Fibroblast of the aortic adventitia (primary cell): ENCODE measurements around the gene CYSTM1. TPM values are rescaled to one million over a fixed set of nuclear protein-coding genes. Genes with fewer than 3 reads are reported as not detected.

Source experiments
- DNase-seq: peaks from one replicate; pipeline ENCODE4 v3.0.0-alpha.2; 2010; ENCODE audit warnings: low read depth
- H3K4me3 ChIP-seq: 2 replicates; pipeline ENCODE4 v1.5.1; 2011; ENCODE audit warnings: low read depth, mild to moderate bottlenecking, control low read depth, low read length, moderate library complexity
- total RNA-seq: library from RNA; depleted of rRNA; stranded (reverse); fragments of >200 nt; gene quantifications from 2 replicates; pipeline ENCODE4 v1.2.3, GENCODE V29; 2012; ENCODE audit warnings: low replicate concordance
- TF ChIP-seq, protein P1 (sequence below): IDR thresholded peaks from 2 replicates; pipeline ENCODE4 v1.5.1; 2011; ENCODE audit warnings: mild to moderate bottlenecking, low read length, control low read depth, inconsistent platforms; ENCODE audit not compliant: insufficient read depth

Gene CYSTM1
- total RNA-seq, 1 donor, result 43.4 TPM

DNA sequence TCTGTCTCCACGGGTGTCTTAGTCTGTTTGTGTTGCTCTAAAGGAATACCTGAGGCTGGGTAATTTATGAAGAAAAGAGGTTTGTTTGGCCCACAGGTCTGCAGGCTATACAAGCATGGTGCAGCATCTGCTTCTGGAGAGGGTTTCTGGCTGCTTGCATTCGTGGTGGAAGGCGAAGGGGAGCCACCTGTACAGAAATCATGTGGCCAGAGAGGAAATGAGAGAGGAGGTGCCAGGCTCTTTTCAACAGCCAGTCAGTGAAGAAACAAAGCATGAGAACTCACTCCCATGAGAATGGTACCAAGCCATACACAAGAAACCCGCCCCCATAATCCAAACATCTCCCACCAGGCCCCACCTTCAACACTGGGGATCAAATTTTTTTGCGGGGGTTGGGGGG is 74.5 kb downstream of the CYSTM1 start:
- TF ChIP-seq, protein P1, sequence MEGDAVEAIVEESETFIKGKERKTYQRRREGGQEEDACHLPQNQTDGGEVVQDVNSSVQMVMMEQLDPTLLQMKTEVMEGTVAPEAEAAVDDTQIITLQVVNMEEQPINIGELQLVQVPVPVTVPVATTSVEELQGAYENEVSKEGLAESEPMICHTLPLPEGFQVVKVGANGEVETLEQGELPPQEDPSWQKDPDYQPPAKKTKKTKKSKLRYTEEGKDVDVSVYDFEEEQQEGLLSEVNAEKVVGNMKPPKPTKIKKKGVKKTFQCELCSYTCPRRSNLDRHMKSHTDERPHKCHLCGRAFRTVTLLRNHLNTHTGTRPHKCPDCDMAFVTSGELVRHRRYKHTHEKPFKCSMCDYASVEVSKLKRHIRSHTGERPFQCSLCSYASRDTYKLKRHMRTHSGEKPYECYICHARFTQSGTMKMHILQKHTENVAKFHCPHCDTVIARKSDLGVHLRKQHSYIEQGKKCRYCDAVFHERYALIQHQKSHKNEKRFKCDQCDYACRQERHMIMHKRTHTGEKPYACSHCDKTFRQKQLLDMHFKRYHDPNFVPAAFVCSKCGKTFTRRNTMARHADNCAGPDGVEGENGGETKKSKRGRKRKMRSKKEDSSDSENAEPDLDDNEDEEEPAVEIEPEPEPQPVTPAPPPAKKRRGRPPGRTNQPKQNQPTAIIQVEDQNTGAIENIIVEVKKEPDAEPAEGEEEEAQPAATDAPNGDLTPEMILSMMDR, result no peak
- no peak for DNase-seq
- H3K4me3 ChIP-seq, result no peak overlapping the region

DNA sequence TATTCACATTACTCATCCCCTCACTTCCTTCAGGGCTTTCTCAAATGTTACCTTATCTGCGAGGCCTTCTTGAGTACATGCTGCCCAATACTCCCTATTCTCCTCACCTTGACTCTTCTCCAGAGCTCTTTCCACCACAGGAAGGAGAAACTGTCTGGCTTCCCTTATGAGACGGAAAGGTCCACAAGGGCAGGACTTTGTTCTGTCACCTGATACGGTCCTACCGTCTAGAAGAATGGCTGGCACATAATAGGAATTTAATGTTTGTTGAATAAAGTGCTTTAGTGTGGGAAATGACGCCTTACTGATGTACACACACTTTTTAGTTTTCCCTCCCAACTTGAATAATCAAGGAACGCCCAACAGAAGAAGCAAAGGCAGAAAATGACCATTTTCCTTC is 75.4 kb downstream of the CYSTM1 start:
- TF ChIP-seq, protein P1, result no peak
- no peak for DNase-seq
- no peak overlapping the region for H3K4me3 ChIP-seq

GRCh38 chr5:140251527-140251973 is 76.6 kb downstream of the CYSTM1 start:
- TF ChIP-seq, protein P1, result no peak
- H3K4me3 ChIP-seq, result no peak overlapping the region
- peak; percentile 74 for DNase-seq

DNA sequence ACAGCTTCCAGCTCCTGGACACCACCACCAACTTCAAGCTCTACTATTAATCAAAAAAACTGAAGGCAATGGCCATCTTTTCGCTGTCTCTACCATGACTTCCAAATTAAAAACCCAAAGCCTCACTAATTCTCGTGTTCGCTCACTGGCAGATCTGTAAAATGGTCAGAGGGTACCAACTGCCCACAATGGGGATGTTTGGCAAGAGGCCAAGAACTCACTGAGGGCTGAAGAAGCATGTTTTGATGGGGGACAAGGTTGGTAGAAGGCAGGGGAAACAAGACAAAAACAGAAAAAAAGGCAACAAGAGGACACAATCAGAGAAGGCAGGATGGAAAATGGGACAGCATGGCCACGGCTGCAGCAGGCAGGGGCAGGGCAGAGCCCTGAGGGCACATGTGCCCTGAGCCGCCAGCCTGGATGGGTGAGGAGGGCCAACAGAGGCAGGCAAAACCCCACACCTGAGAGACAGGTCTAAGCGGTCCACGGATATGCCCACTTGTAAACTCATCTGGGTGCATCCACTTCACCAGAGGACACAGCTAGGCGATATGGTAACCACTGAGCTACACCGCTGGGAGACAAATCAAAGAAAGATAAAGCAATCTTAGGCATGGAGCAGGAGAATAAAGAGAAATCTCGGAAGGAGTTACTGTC is 77.6 kb downstream of the CYSTM1 start:
- H3K4me3 ChIP-seq, result no peak overlapping the region
- TF ChIP-seq, protein P1, result no peak

DNA sequence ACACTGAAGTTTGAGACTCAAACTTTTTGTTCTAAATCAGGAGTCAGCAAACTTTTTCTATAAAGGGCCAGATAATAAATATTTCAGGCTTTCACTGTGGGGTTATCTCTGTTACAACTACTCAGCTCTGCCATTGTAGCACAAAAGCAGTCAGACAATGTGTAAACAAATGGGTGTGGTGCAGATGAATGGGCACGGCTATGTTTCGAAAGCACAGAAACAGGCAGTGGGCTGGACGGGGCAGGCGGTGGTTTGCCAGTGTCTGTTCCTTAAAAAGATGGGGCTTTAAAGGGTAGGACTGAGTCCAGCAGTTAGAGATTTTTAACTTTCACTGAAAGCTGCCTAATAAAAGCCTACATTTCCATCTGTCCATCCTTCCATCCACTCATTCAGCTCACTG is 79.0 kb downstream of the CYSTM1 start:
- DNase-seq, result peak; percentile 41
- TF ChIP-seq, protein P1, result no peak

More for the DNA sequence above, 77.6 kb downstream of the CYSTM1 start:
- DNase-seq, result no peak

GRCh38 chr5:140255460-140256157 is 80.6 kb downstream of the CYSTM1 start:
- H3K4me3 ChIP-seq, result no peak overlapping the region
- DNase-seq, result no peak
- TF ChIP-seq, protein P1, result no peak

More for the DNA sequence above, 79.0 kb downstream of the CYSTM1 start:
- no peak overlapping the region for H3K4me3 ChIP-seq

GRCh38 chr5:140256726-140257125 is 81.7 kb downstream of the CYSTM1 start:
- TF ChIP-seq, protein P1, result no peak
- no peak for DNase-seq
- no peak overlapping the region for H3K4me3 ChIP-seq
